PC-3 (cell line): ENCODE measurements around the gene FOXP4. TPM values are rescaled to one million over a fixed set of nuclear protein-coding genes. Genes with fewer than 3 reads are reported as not detected.

ENCODE experiments used
- ATAC-seq: fragments of 200-7000 bp; cut with Tn5 transposase; 2 replicates; pipeline ENCODE4 v1.9.1; 2020; ENCODE audit warnings: mild to moderate bottlenecking, moderate library complexity
- BruUV-seq: library from RNA; stranded (reverse); fragments of 400-500 nt; replicated peaks from 2 replicates; lab custom pipeline; 2021; lab: Mats Ljungman, UMichigan
- CTCF ChIA-PET: fragments of 300-600 bp; sonication (Branson Sonifier 250); formaldehyde crosslinking; loops from one replicate; lab custom pipeline; 2022; ENCODE audit warnings: antibody characterized with exemption; lab: Charles Lee
- POLR2A ChIA-PET: fragments of 300-600 bp; sonication (Branson Sonifier 250); formaldehyde crosslinking; loops from one replicate; lab custom pipeline; 2022; ENCODE audit warnings: antibody characterized with exemption; ENCODE audit not compliant: unreplicated experiment; lab: Charles Lee
- DNase-seq: peaks from one replicate; pipeline ENCODE4 v3.0.0-alpha.2; 2015
- H2AFZ ChIP-seq: fragments of 300-600 bp; sonication (generic); 2 replicates; pipeline ENCODE4 v1.6.0; 2016; ENCODE audit warnings: antibody characterized with exemption, low read length
- H3F3A ChIP-seq: fragments of 300-600 bp; sonication (generic); one replicate; pipeline ENCODE4 v1.6.0; 2017; ENCODE audit warnings: antibody characterized with exemption, low read length, control low read depth, mild to moderate bottlenecking; ENCODE audit not compliant: unreplicated experiment
- H3K27ac ChIP-seq: fragments of 300-600 bp; sonication (generic); 2 replicates; pipeline ENCODE4 v1.5.1; 2016; ENCODE audit warnings: mild to moderate bottlenecking, low read length
- H3K27me3 ChIP-seq: fragments of 300-600 bp; sonication (generic); 2 replicates; pipeline ENCODE4 v1.6.1; 2016; ENCODE audit warnings: low read length, mixed read lengths
- H3K36me3 ChIP-seq: fragments of 300-600 bp; sonication (generic); 2 replicates; pipeline ENCODE4 v1.6.1; 2016; ENCODE audit warnings: low read depth, mixed run types, low read length, mixed read lengths
- H3K4me1 ChIP-seq: fragments of 300-600 bp; sonication (generic); 2 replicates; pipeline ENCODE4 v1.5.1; 2016; ENCODE audit warnings: low read length; ENCODE audit not compliant: insufficient read depth
- H3K4me2 ChIP-seq: fragments of 300-600 bp; sonication (generic); 2 replicates; pipeline ENCODE4 v1.6.0; 2016; ENCODE audit warnings: low read length
- H3K4me3 ChIP-seq: fragments of 300-600 bp; sonication (generic); 2 replicates; pipeline ENCODE4 v1.5.1; 2016; ENCODE audit warnings: mild to moderate bottlenecking, low read length, mixed read lengths
- H3K79me2 ChIP-seq: fragments of 300-600 bp; sonication (generic); 2 replicates; pipeline ENCODE4 v1.6.1; 2017; ENCODE audit warnings: low read length, mixed read lengths
- H3K9ac ChIP-seq: fragments of 300-600 bp; sonication (generic); 2 replicates; pipeline ENCODE4 v1.6.0; 2016; ENCODE audit warnings: mild to moderate bottlenecking, low read length
- H3K9me2 ChIP-seq: fragments of 300-600 bp; sonication (generic); replicated peaks from 2 replicates; pipeline ENCODE4 v1.6.1; 2016; ENCODE audit warnings: mixed run types, low read length, mixed read lengths
- H3K9me3 ChIP-seq: fragments of 300-600 bp; sonication (generic); 2 replicates; pipeline ENCODE4 v1.6.1; 2016; ENCODE audit warnings: low read length, mixed read lengths
- H4K20me1 ChIP-seq: fragments of 300-600 bp; sonication (generic); 2 replicates; pipeline ENCODE4 v1.6.1; 2016; ENCODE audit warnings: low read length, mixed read lengths
- CTCF ChIP-seq: fragments of 300-600 bp; sonication (generic); conservative IDR thresholded peaks from 2 replicates; pipeline ENCODE4 v1.5.1; 2017; ENCODE audit warnings: antibody characterized with exemption, low read depth, mild to moderate bottlenecking, low read length
- EZH2 ChIP-seq: fragments of 300-600 bp; sonication (generic); IDR thresholded peaks from one replicate; pipeline ENCODE4 v1.6.1; 2017; ENCODE audit warnings: antibody characterized with exemption, mild to moderate bottlenecking, low read length; ENCODE audit not compliant: unreplicated experiment
- EZH2phosphoT487 ChIP-seq: fragments of 300-600 bp; sonication (generic); IDR thresholded peaks from 2 replicates; pipeline ENCODE4 v1.6.1; 2018; ENCODE audit warnings: mild to moderate bottlenecking, antibody characterized with exemption, low read length, borderline replicate concordance
- intact Hi-C: fragments of 100-400 bp; cut with micrococcal nuclease; formaldehyde crosslinking; loops from 2 replicates; pipeline ENCODE4 v1.9.0; 2023
- total RNA-seq: library from RNA; depleted of rRNA; stranded (reverse); fragments of >200 nt; gene quantifications from 2 replicates; pipeline ENCODE4 v1.2.3, GENCODE V29; 2014

FOXP4 gene
- total RNA-seq, 1 experiment from 2014 or later = 6.7 TPM

- no peaks in the 10 kb centered on the region for H3K9me2 ChIP-seq
- TF ChIP-seq EZH2 (no peak), CTCF (no peak), EZH2phosphoT487 (no peak)
- no peaks in the 10 kb centered on the region for H3K27me3 ChIP-seq
- peaks cover 2% of the 10 kb centered on the region for H3K36me3 ChIP-seq
- H3K4me1 ChIP-seq = peaks cover 7% of the 10 kb centered on the region; the same call in 1 of the 2 replicates
- ChIA-PET CTCF (no interaction called here), POLR2A (no interaction called here)
- H3K27ac ChIP-seq = no peak overlapping the region
- ATAC-seq (no peak), DNase-seq (no peak)
- no TSS peak for BruUV-seq
- H3K9me3 ChIP-seq = no peaks in the 10 kb centered on the region
- H2AFZ ChIP-seq = no peak overlapping the region
- H3K4me2 ChIP-seq = no peak overlapping the region
- no peaks in the 10 kb centered on the region for H3F3A ChIP-seq
- no peak overlapping the region for H3K9ac ChIP-seq
- no peak overlapping the region for H3K4me3 ChIP-seq
- no peaks in the 10 kb centered on the region for H4K20me1 ChIP-seq
- H3K79me2 ChIP-seq = no peaks in the 10 kb centered on the region
- intact Hi-C loops = no loop called here
Measured at GRCh38 chr6:41646026-41646795, 100.0 kb downstream of the FOXP4 start.

- POLR2A ChIA-PET = no interaction called here
Measured at GRCh38 chr6:41647061-41647511, 100.9 kb downstream of the FOXP4 start.

More at GRCh38 chr6:41647061-41647511, 100.9 kb downstream of the FOXP4 start:
- Histone ChIP-seq H3K4me3 (no peak overlapping the region), H3K9me2 (no peaks in the 10 kb centered on the region), H3K27me3 (no peaks in the 10 kb centered on the region), H3K27ac (no peak overlapping the region), H4K20me1 (no peaks in the 10 kb centered on the region), H3K79me2 (no peaks in the 10 kb centered on the region), H3K4me1 (peaks cover 7% of the 10 kb centered on the region; the same call in 1 of the 2 replicates), H2AFZ (no peak overlapping the region), H3F3A (no peaks in the 10 kb centered on the region), H3K4me2 (no peak overlapping the region), H3K9ac (no peak overlapping the region), H3K36me3 (peaks cover 5% of the 10 kb centered on the region), H3K9me3 (no peaks in the 10 kb centered on the region)
- CTCF ChIA-PET = no interaction called here
- no TSS peak for BruUV-seq
- intact Hi-C loops = no loop called here
- no peak for DNase-seq
- ATAC-seq = peak; percentile 45; the same call in 1 of the 2 replicates
- TF ChIP-seq CTCF = no peak
- TF ChIP-seq EZH2 = no peak
- no peak for TF ChIP-seq EZH2phosphoT487
